Lung microvascular endothelial cell (primary cell): ENCODE results near the gene MESD. TPM values are rescaled to one million over a fixed set of nuclear protein-coding genes. Genes with fewer than 3 reads are reported as not detected.

Experiments
- DNase-seq, 2 donors: peaks; one replicate each; pipeline versions ENCODE4 v3.0.0 to v3.0.0-alpha.2; 2010; ENCODE audit warnings: low read depth in 2 of 2
- total RNA-seq: library from RNA; depleted of rRNA; stranded (reverse); fragments of >200 nt; gene quantifications from 2 replicates; pipeline ENCODE4 v1.2.1, GENCODE V29; 2014

The MESD gene
- total RNA-seq = 11.6 and 13.3 TPM in 2 replicates

GRCh38 chr15:80989518-80990478 is at the start of gene MESD:
Gene MESD, minus strand, starts transcription at chr15:80989819. Its CDS starts 28 bp downstream, at chr15:80989791.
- peak; percentile 97 for DNase-seq

GRCh38 chr15:81038975-81039607 is 49.5 kb upstream of the MESD start:
- DNase-seq = peak; percentile 56 to 86

- DNase-seq = no peak
These were observed 48.5 kb upstream of the MESD start for GRCh38 chr15:81037952-81038743.

- DNase-seq = peak in 1 of 2 donors; percentile 51
These were observed 43.9 kb upstream of the MESD start for GRCh38 chr15:81033508-81033907.

GRCh38 chr15:81032818-81033217 is 43.2 kb upstream of the MESD start:
- DNase-seq = no peak

GRCh38 chr15:81032355-81032754 is 42.7 kb upstream of the MESD start:
- DNase-seq = no peak

- DNase-seq = no peak
These were observed 41.6 kb upstream of the MESD start for GRCh38 chr15:81031203-81031602.

- DNase-seq = peak in 1 of 2 donors; percentile 54
These were observed 40.7 kb upstream of the MESD start for GRCh38 chr15:81030301-81030750.

GRCh38 chr15:81029414-81030300 is 40.0 kb upstream of the MESD start:
- peak; percentile 67 to 81 for DNase-seq

GRCh38 chr15:81026836-81027599 is 37.4 kb upstream of the MESD start:
- DNase-seq = no peak

- DNase-seq = no peak
These were observed 36.2 kb upstream of the MESD start for GRCh38 chr15:81025721-81026370.

GRCh38 chr15:81024936-81025335 is 35.3 kb upstream of the MESD start:
- no peak for DNase-seq

GRCh38 chr15:81024265-81024872 is 34.8 kb upstream of the MESD start:
- peak in 1 of 2 donors; percentile 41 for DNase-seq

GRCh38 chr15:81023483-81024264 is 34.1 kb upstream of the MESD start:
- peak; percentile 74 to 96 for DNase-seq

GRCh38 chr15:81021321-81021720 is 31.7 kb upstream of the MESD start:
- no peak for DNase-seq

- no peak for DNase-seq
These were observed 28.6 kb upstream of the MESD start for GRCh38 chr15:81018197-81018596.

- DNase-seq = no peak
These were observed 27.0 kb upstream of the MESD start for GRCh38 chr15:81016489-81017068.
